ENCODE data around the gene STK10. TPM values are rescaled to one million over a fixed set of nuclear protein-coding genes. Genes with fewer than 3 reads are reported as not detected.

Gene STK10
- polyA plus RNA-seq, 4 donors: 13.6 to 18.5 (median 16.3) TPM

GRCh38 chr5:172144931-172145869 lies 42.8 kb downstream of the STK10 start:
- no peak for DNase-seq (ENCODE audit: low read depth in 4 of 4, low spot score in 3 of 4)

GRCh38 chr5:172144291-172144815 lies 43.7 kb downstream of the STK10 start:
- DNase-seq (ENCODE audit: low read depth in 4 of 4, low spot score in 3 of 4): no peak

GRCh38 chr5:172143875-172144274 lies 44.1 kb downstream of the STK10 start:
- no peak for DNase-seq (ENCODE audit: low read depth in 4 of 4, low spot score in 3 of 4)

GRCh38 chr5:172142709-172143215 lies 45.3 kb downstream of the STK10 start:
- DNase-seq (ENCODE audit: low read depth in 4 of 4, low spot score in 3 of 4): no peak

- no peak for DNase-seq (ENCODE audit: low read depth in 4 of 4, low spot score in 3 of 4)
Observed at GRCh38 chr5:172141949-172142319, 46.1 kb downstream of the STK10 start.

- DNase-seq (ENCODE audit: low read depth in 4 of 4, low spot score in 3 of 4): no peak
Observed at GRCh38 chr5:172140866-172141265, 47.2 kb downstream of the STK10 start.

GRCh38 chr5:172140120-172140519 lies 47.9 kb downstream of the STK10 start:
- no peak for DNase-seq (ENCODE audit: low read depth in 4 of 4, low spot score in 3 of 4)

- no peak for DNase-seq (ENCODE audit: low read depth in 4 of 4, low spot score in 3 of 4)
Observed at GRCh38 chr5:172137046-172137445, 51.0 kb downstream of the STK10 start.

GRCh38 chr5:172133359-172134029 lies 54.5 kb downstream of the STK10 start:
- DNase-seq (ENCODE audit: low read depth in 4 of 4, low spot score in 3 of 4): no peak

- no peak for DNase-seq (ENCODE audit: low read depth in 4 of 4, low spot score in 3 of 4)
Observed at GRCh38 chr5:172131690-172132089, 56.3 kb downstream of the STK10 start.

- DNase-seq (ENCODE audit: low read depth in 4 of 4, low spot score in 3 of 4): no peak
Observed at GRCh38 chr5:172129256-172129910, 58.6 kb downstream of the STK10 start.

- DNase-seq (ENCODE audit: low read depth in 4 of 4, low spot score in 3 of 4): no peak
Observed at GRCh38 chr5:172127581-172127980, 60.4 kb downstream of the STK10 start.

GRCh38 chr5:172123269-172123692 lies 64.7 kb downstream of the STK10 start:
- no peak for DNase-seq (ENCODE audit: low read depth in 4 of 4, low spot score in 3 of 4)

- no peak for DNase-seq (ENCODE audit: low read depth in 4 of 4, low spot score in 3 of 4)
Observed at GRCh38 chr5:172119921-172120688, 67.9 kb downstream of the STK10 start.

GRCh38 chr5:172118891-172119290 lies 69.1 kb downstream of the STK10 start:
- no peak for DNase-seq (ENCODE audit: low read depth in 4 of 4, low spot score in 3 of 4)

GRCh38 chr5:172117977-172118701 lies 69.9 kb downstream of the STK10 start:
- no peak for DNase-seq (ENCODE audit: low read depth in 4 of 4, low spot score in 3 of 4)

- DNase-seq (ENCODE audit: low read depth in 4 of 4, low spot score in 3 of 4): no peak
Observed at GRCh38 chr5:172115541-172115982, 72.5 kb downstream of the STK10 start.

GRCh38 chr5:172114875-172115422 lies 73.1 kb downstream of the STK10 start:
- no peak for DNase-seq (ENCODE audit: low read depth in 4 of 4, low spot score in 3 of 4)

- no peak for DNase-seq (ENCODE audit: low read depth in 4 of 4, low spot score in 3 of 4)
Observed at GRCh38 chr5:172113036-172113435, 75.0 kb downstream of the STK10 start.

Measured in left renal pelvis (tissue), 4 donors.